IMR-90 (cell line): ENCODE measurements around the gene CCL15. TPM values are rescaled to one million over a fixed set of nuclear protein-coding genes. Genes with fewer than 3 reads are reported as not detected.

Experiments
- ATAC-seq: fragments of 200-7000 bp; cut with Tn5 transposase; 2 replicates; pipeline ENCODE4 v1.9.1; 2020; ENCODE audit warnings: low read depth, mild to moderate bottlenecking, moderate library complexity
- BruUV-seq: library from RNA; stranded (reverse); fragments of 400-500 nt; replicated peaks from 2 replicates; lab custom pipeline; 2021; lab: Mats Ljungman, UMichigan
- CTCF ChIA-PET: fragments of 300-600 bp; formaldehyde crosslinking; extraction: SDS; loops from one replicate; lab custom pipeline; 2021; ENCODE audit warnings: antibody characterized with exemption; lab: Yijun Ruan, JAX
- POLR2A ChIA-PET: fragments of 300-600 bp; sonication (Branson Sonifier 250); formaldehyde crosslinking; loops from one replicate; lab custom pipeline; 2022; ENCODE audit warnings: antibody characterized with exemption; ENCODE audit not compliant: unreplicated experiment; lab: Charles Lee
- DNase-seq: peaks from one replicate; pipeline ENCODE4 v3.0.0; 2013
- H2AFZ ChIP-seq: replicated peaks from 2 replicates; pipeline ENCODE3; 2013; ENCODE audit warnings: low read length, mild to moderate bottlenecking; ENCODE audit not compliant: poor library complexity
- H2AK5ac ChIP-seq: 2 replicates; pipeline ENCODE4 v1.6.1; 2013; ENCODE audit warnings: low read depth, low read length, inconsistent platforms
- H2AK9ac ChIP-seq: replicated peaks from 2 replicates; pipeline ENCODE3; 2013; ENCODE audit warnings: mild to moderate bottlenecking, low read depth, low read length, moderate library complexity; ENCODE audit not compliant: poor library complexity
- H2BK120ac ChIP-seq: 2 replicates; pipeline ENCODE4 v1.6.1; 2013; ENCODE audit warnings: low read depth, low read length, inconsistent platforms
- H2BK15ac ChIP-seq: 3 replicates; pipeline ENCODE4 v1.6.1; 2013; ENCODE audit warnings: low read depth, low read length, inconsistent platforms
- H2BK20ac ChIP-seq: 2 replicates; pipeline ENCODE4 v1.6.1; 2013; ENCODE audit warnings: low read depth, mild to moderate bottlenecking, inconsistent platforms, low read length, moderate library complexity
- H2BK5ac ChIP-seq: 2 replicates; pipeline ENCODE4 v1.6.1; 2013; ENCODE audit warnings: mild to moderate bottlenecking, low read depth, low read length, inconsistent platforms; ENCODE audit not compliant: poor library complexity, severe bottlenecking
- H3K14ac ChIP-seq: replicated peaks from 2 replicates; pipeline ENCODE4 v1.6.1; 2013; ENCODE audit warnings: low read depth, low read length, inconsistent platforms
- H3K18ac ChIP-seq: 2 replicates; pipeline ENCODE4 v1.6.1; 2013; ENCODE audit warnings: low read depth, low read length, control low read depth
- H3K23ac ChIP-seq: 2 replicates; pipeline ENCODE4 v1.6.1; 2013; ENCODE audit warnings: low read depth, low read length, inconsistent platforms
- H3K27ac ChIP-seq: 2 replicates; pipeline ENCODE4 v1.5.1; 2013; ENCODE audit warnings: mild to moderate bottlenecking, control low read depth, low read length; ENCODE audit not compliant: insufficient read depth
- H3K27me3 ChIP-seq: 2 replicates; pipeline ENCODE4 v1.6.1; 2013; ENCODE audit warnings: low read length; ENCODE audit not compliant: control insufficient read depth, insufficient read depth
- H3K36me3 ChIP-seq: 2 replicates; pipeline ENCODE4 v1.6.1; 2013; ENCODE audit warnings: low read length, mixed read lengths; ENCODE audit not compliant: control insufficient read depth, insufficient read depth
- H3K4ac ChIP-seq: 2 replicates; pipeline ENCODE4 v1.6.1; 2013; ENCODE audit warnings: low read depth, low read length, inconsistent platforms
- H3K4me1 ChIP-seq: 2 replicates; pipeline ENCODE4 v1.6.1; 2013; ENCODE audit warnings: low read length, mixed read lengths; ENCODE audit not compliant: control insufficient read depth, insufficient read depth
- H3K4me2 ChIP-seq: 2 replicates; pipeline ENCODE4 v1.6.1; 2013; ENCODE audit warnings: low read depth, mild to moderate bottlenecking, control low read depth, low read length, moderate library complexity
- H3K4me3 ChIP-seq: 2 replicates; pipeline ENCODE4 v1.5.1; 2013; ENCODE audit warnings: low read depth, mild to moderate bottlenecking, control low read depth, low read length, moderate library complexity; ENCODE audit not compliant: insufficient read depth
- H3K56ac ChIP-seq: 2 replicates; pipeline ENCODE4 v1.6.1; 2013; ENCODE audit warnings: low read length, inconsistent platforms; ENCODE audit not compliant: insufficient read depth; ENCODE audit errors: extremely low read depth
- H3K79me1 ChIP-seq, 2 experiments: 2 replicates each; pipeline ENCODE4 v1.6.1; 2013; ENCODE audit warnings: low read length in 2 of 2, inconsistent platforms in 1 of 2, low read depth in 1 of 2
- H3K9ac ChIP-seq: 2 replicates; pipeline ENCODE4 v1.6.1; 2013; ENCODE audit warnings: low read depth, low read length, control low read depth
- H3K9me1 ChIP-seq: 2 replicates; pipeline ENCODE4 v1.6.1; 2013; ENCODE audit warnings: low read length, inconsistent platforms; ENCODE audit not compliant: insufficient read depth
- H3K9me3 ChIP-seq: 2 replicates; pipeline ENCODE4 v1.6.1; 2013; ENCODE audit warnings: low read length; ENCODE audit not compliant: control insufficient read depth, insufficient read depth
- H4K20me1 ChIP-seq: 2 replicates; pipeline ENCODE4 v1.6.1; 2013; ENCODE audit warnings: low read length, inconsistent platforms; ENCODE audit not compliant: insufficient read depth
- H4K5ac ChIP-seq: 2 replicates; pipeline ENCODE4 v1.6.1; 2013; ENCODE audit warnings: mild to moderate bottlenecking, low read depth, low read length, control low read depth
- H4K8ac ChIP-seq, 2 experiments: 2 replicates each; pipeline ENCODE4 v1.6.1; 2013; ENCODE audit warnings: low read depth in 2 of 2, low read length in 2 of 2, control low read depth in 1 of 2, inconsistent platforms in 1 of 2
- H4K91ac ChIP-seq: 2 replicates; pipeline ENCODE4 v1.6.1; 2013; ENCODE audit warnings: low read depth, low read length, inconsistent platforms; ENCODE audit not compliant: insufficient read depth
- CEBPB ChIP-seq: IDR thresholded peaks from 2 replicates; pipeline ENCODE4 v1.6.1; 2012; ENCODE audit warnings: low read depth, low read length, improper control_type of control experiment
- CHD1 ChIP-seq: IDR thresholded peaks from 2 replicates; pipeline ENCODE4 v1.6.1; 2012; ENCODE audit warnings: low read depth, low read length, improper control_type of control experiment
- MXI1 ChIP-seq: IDR thresholded peaks from 2 replicates; pipeline ENCODE4 v1.6.1; 2012; ENCODE audit warnings: low read depth, mild to moderate bottlenecking, low read length, moderate library complexity, borderline replicate concordance
- NFE2L2 ChIP-seq: fragments of 150-350 bp; IDR thresholded peaks from 2 replicates; pipeline ENCODE4 v1.6.1; 2016; ENCODE audit warnings: low read depth, mild to moderate bottlenecking, low read length
- POLR2A ChIP-seq: IDR thresholded peaks from 2 replicates; pipeline ENCODE4 v1.6.1; 2012; ENCODE audit warnings: mild to moderate bottlenecking, low read depth, low read length
- RAD21 ChIP-seq: IDR thresholded peaks from 2 replicates; pipeline ENCODE4 v1.6.1; 2012; ENCODE audit warnings: low read length, improper control_type of control experiment
- RCOR1 ChIP-seq: IDR thresholded peaks from 2 replicates; pipeline ENCODE4 v1.6.1; 2012; ENCODE audit warnings: mild to moderate bottlenecking, low read length, improper control_type of control experiment; ENCODE audit not compliant: insufficient replicate concordance
- RFX5 ChIP-seq: IDR thresholded peaks from 2 replicates; pipeline ENCODE4 v1.8.0; 2012; ENCODE audit warnings: low read depth, mild to moderate bottlenecking, low read length, moderate library complexity
- WGBS, 2 experiments: methylation state at CpG; one replicate each; pipeline versions ENCODE4 v1.1.5 to v1.1.7; 2013; ENCODE audit warnings: missing lambda C conversion rate in 2 of 2; ENCODE audit not compliant: insufficient read length in 1 of 2; ENCODE audit errors: extremely low coverage in 2 of 2; 5-methylcytosine and 5-hydroxymethylcytosine counted together
- dilution Hi-C: fragments of 300-500 bp; cut with HindIII; formaldehyde crosslinking; loops from one replicate; pipeline ENCODE4 v1.14.3; 2018; ENCODE audit warnings: low sequenced_read_pairs; ENCODE audit not compliant: unreplicated experiment
- in situ Hi-C: fragments of 300-500 bp; cut with MboI; formaldehyde crosslinking; loops from 3 replicates; pipeline ENCODE4 v1.14.3; 2019; ENCODE audit warnings: low sequenced_read_pairs, inconsistent platforms, mixed read lengths
- intact Hi-C: fragments of 100-400 bp; cut with micrococcal nuclease; formaldehyde crosslinking; loops from 2 replicates; pipeline ENCODE4 v1.10.0; 2022
- polyA plus RNA-seq, 3 experiments: library from polyadenylated mRNA; depleted of rRNA; stranded (reverse); fragments of >200 nt; gene quantifications; 2 replicates each; pipeline ENCODE4 v1.2.3, GENCODE V29; 2012; ENCODE audit warnings: low replicate concordance in 1 of 3
- total RNA-seq: library from RNA; depleted of rRNA; stranded (reverse); fragments of >200 nt; gene quantifications from 2 replicates; pipeline ENCODE4 v1.2.3, GENCODE V29; 2012
- TF ChIP-seq, protein P1 (sequence below): conservative IDR thresholded peaks from 2 replicates; pipeline ENCODE4 v1.5.1; 2012; ENCODE audit warnings: mild to moderate bottlenecking, low read depth, low read length, improper control_type of control experiment
- TF ChIP-seq, protein P2 (sequence below): fragments of 150-350 bp; IDR thresholded peaks from 2 replicates; pipeline ENCODE4 v1.6.1; 2017; ENCODE audit warnings: mild to moderate bottlenecking, antibody characterized with exemption, low read length, low read depth

The CCL15 gene
- total and polyA plus RNA-seq, 2 of the 4 experiments (the other 2 are of a cell fraction) = not detected

DNA sequence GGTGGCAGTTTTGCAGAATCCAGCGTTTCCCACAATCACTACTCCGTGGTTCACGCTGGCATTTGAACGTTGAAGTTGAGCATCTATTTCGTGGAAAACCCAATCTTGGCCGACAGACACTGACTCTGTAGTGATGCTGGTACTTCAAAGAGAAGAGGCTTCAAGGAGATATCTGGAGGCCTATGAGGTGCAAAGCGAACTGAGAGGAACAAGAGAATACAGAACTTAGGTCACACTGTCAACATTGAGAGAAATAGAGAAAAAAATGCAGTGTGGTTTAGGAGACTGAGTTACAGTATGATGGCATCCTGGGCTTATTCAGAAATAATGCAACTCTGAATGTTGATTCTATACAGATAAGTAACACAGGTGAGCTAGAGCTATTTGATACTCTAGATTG lies 36.1 kb downstream of the CCL15 start:
- Histone ChIP-seq H3K4me3 (no peak overlapping the region), H4K8ac (no peak overlapping the region), H3K18ac (no peak overlapping the region), H3K27me3 (peaks cover 2% of the 10 kb centered on the region; the same call in 1 of the 2 replicates), H3K4me1 (no peaks in the 10 kb centered on the region), H3K4me2 (no peak overlapping the region), H3K14ac (no peak overlapping the region), H3K79me1 (no peaks in the 10 kb centered on the region), H4K20me1 (no peaks in the 10 kb centered on the region), H3K36me3 (no peaks in the 10 kb centered on the region), H2AFZ (no peak overlapping the region), H2BK20ac (no peak overlapping the region), H2AK9ac (no peak overlapping the region), H3K9me1 (no peaks in the 10 kb centered on the region), H2BK5ac (no peak overlapping the region), H2AK5ac (no peak overlapping the region), H2BK120ac (no peak overlapping the region), H3K23ac (no peak overlapping the region), H4K5ac (no peak overlapping the region), H3K9ac (no peak overlapping the region), H3K27ac (no peak overlapping the region), H3K9me3 (no peaks in the 10 kb centered on the region), H3K56ac (no peak overlapping the region), H3K4ac (no peak overlapping the region), H4K91ac (no peak overlapping the region), H2BK15ac (no peak overlapping the region)
- ATAC-seq = no peak
- TF ChIP-seq, protein P1, sequence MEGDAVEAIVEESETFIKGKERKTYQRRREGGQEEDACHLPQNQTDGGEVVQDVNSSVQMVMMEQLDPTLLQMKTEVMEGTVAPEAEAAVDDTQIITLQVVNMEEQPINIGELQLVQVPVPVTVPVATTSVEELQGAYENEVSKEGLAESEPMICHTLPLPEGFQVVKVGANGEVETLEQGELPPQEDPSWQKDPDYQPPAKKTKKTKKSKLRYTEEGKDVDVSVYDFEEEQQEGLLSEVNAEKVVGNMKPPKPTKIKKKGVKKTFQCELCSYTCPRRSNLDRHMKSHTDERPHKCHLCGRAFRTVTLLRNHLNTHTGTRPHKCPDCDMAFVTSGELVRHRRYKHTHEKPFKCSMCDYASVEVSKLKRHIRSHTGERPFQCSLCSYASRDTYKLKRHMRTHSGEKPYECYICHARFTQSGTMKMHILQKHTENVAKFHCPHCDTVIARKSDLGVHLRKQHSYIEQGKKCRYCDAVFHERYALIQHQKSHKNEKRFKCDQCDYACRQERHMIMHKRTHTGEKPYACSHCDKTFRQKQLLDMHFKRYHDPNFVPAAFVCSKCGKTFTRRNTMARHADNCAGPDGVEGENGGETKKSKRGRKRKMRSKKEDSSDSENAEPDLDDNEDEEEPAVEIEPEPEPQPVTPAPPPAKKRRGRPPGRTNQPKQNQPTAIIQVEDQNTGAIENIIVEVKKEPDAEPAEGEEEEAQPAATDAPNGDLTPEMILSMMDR = no peak
- TF ChIP-seq MXI1 (no peak), CHD1 (no peak), RCOR1 (no peak), NFE2L2 (no peak), CEBPB (no peak), RFX5 (no peak), RAD21 (no peak), POLR2A (no peak)
- TF ChIP-seq, protein P2, sequence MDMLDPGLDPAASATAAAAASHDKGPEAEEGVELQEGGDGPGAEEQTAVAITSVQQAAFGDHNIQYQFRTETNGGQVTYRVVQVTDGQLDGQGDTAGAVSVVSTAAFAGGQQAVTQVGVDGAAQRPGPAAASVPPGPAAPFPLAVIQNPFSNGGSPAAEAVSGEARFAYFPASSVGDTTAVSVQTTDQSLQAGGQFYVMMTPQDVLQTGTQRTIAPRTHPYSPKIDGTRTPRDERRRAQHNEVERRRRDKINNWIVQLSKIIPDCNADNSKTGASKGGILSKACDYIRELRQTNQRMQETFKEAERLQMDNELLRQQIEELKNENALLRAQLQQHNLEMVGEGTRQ = no peak
- no peak for DNase-seq
- dilution Hi-C loops (no loop called here), intact Hi-C loops (no loop called here), in situ Hi-C loops (no loop called here)
- 46% methylated on average over 3 of the region's 7 CpGs; no CpG with 5 or more reads in 1 of the 2 experiments for WGBS, 2 experiments
- ChIA-PET CTCF (no interaction called here), POLR2A (no interaction called here)
- BruUV-seq = no TSS peak
